WTC11 (cell line): ENCODE results near the gene GOLGA3.

ENCODE experiments used
- ATF2 ChIP-seq: sonication (generic); formaldehyde crosslinking; IDR thresholded peaks from 2 replicates; pipeline ENCODE4 v1.8.1; 2022; ENCODE audit warnings: low read depth, missing genetic modification reagents, borderline replicate concordance
- CREB1 ChIP-seq: sonication (generic); formaldehyde crosslinking; IDR thresholded peaks from 2 replicates; pipeline ENCODE4 v1.8.0; 2023; ENCODE audit warnings: mild to moderate bottlenecking, missing genetic modification reagents
- CTCF ChIP-seq: fragments of 200-600 bp; IDR thresholded peaks from 2 replicates; pipeline ENCODE4 v1.8.0; 2022; ENCODE audit warnings: antibody characterized with exemption
- E2F4 ChIP-seq: sonication (generic); formaldehyde crosslinking; IDR thresholded peaks from 2 replicates; pipeline ENCODE4 v1.8.1; 2022; ENCODE audit warnings: low read depth, mild to moderate bottlenecking, moderate library complexity, missing genetic modification reagents, borderline replicate concordance
- ELF4 ChIP-seq: sonication (generic); formaldehyde crosslinking; IDR thresholded peaks from 2 replicates; pipeline ENCODE4 v1.8.1; 2022; ENCODE audit warnings: low read depth, mild to moderate bottlenecking, moderate library complexity, missing genetic modification reagents
- FOXJ3 ChIP-seq: sonication (generic); formaldehyde crosslinking; IDR thresholded peaks from 2 replicates; pipeline ENCODE4 v1.9.0; 2021; ENCODE audit warnings: missing genetic modification reagents, mild to moderate bottlenecking, borderline replicate concordance
- NFE2L1 ChIP-seq: sonication (generic); formaldehyde crosslinking; IDR thresholded peaks from 2 replicates; pipeline ENCODE4 v1.8.1; 2023; ENCODE audit warnings: missing genetic modification reagents
- RELA ChIP-seq: sonication (generic); formaldehyde crosslinking; IDR thresholded peaks from 2 replicates; pipeline ENCODE4 v1.8.1; 2022; ENCODE audit warnings: missing genetic modification reagents, mild to moderate bottlenecking, borderline replicate concordance
- SMAD3 ChIP-seq: sonication (generic); formaldehyde crosslinking; IDR thresholded peaks from 2 replicates; pipeline ENCODE4 v1.8.0; 2022; ENCODE audit warnings: missing genetic modification reagents, mild to moderate bottlenecking, borderline replicate concordance
- SP1 ChIP-seq: sonication (generic); formaldehyde crosslinking; conservative IDR thresholded peaks from 2 replicates; pipeline ENCODE4 v1.8.1; 2022; ENCODE audit warnings: missing genetic modification reagents
- TEAD4 ChIP-seq: sonication (generic); formaldehyde crosslinking; IDR thresholded peaks from 2 replicates; pipeline ENCODE4 v1.8.0; 2022; ENCODE audit warnings: mild to moderate bottlenecking, missing genetic modification reagents
- USF2 ChIP-seq: sonication (generic); formaldehyde crosslinking; IDR thresholded peaks from 2 replicates; pipeline ENCODE4 v1.8.1; 2023; ENCODE audit warnings: mild to moderate bottlenecking, missing genetic modification reagents, moderate library complexity
- ZNF138 ChIP-seq: sonication (generic); formaldehyde crosslinking; conservative IDR thresholded peaks from 2 replicates; pipeline ENCODE4 v1.8.1; 2022; ENCODE audit warnings: mild to moderate bottlenecking, moderate library complexity, missing genetic modification reagents

GRCh38 chr12:132720606-132721345 is 107.9 kb downstream of the GOLGA3 start:
- TF ChIP-seq SMAD3 (CRISPR knock-in tag) (no peak), FOXJ3 (CRISPR knock-in tag) (no peak), USF2 (CRISPR knock-in tag) (no peak), ATF2 (CRISPR knock-in tag) (no peak), CTCF (no peak), ELF4 (CRISPR knock-in tag) (no peak), SP1 (no peak), TEAD4 (CRISPR knock-in tag) (no peak), E2F4 (CRISPR knock-in tag) (no peak), ZNF138 (CRISPR knock-in tag) (no peak), RELA (CRISPR knock-in tag) (no peak), CREB1 (CRISPR knock-in tag) (no peak), NFE2L1 (CRISPR knock-in tag) (no peak)
